Body of pancreas (tissue), 4 donors: ENCODE measurements around the gene MAML3. TPM values are rescaled to one million over a fixed set of nuclear protein-coding genes. Genes with fewer than 3 reads are reported as not detected.

Experiments
- ATAC-seq: fragments of 150-250 bp; one replicate; pipeline ENCODE4 v1.9.1; 2016
- DNase-seq, 4 donors: peaks; one replicate each; pipeline ENCODE4 v3.0.0-alpha.2; 2019
- H3K27ac ChIP-seq, 4 donors: fragments of 200-600 bp; sonication (generic); 1 replicate in 3 of 4; 2 replicates in 1 of 4; pipeline versions ENCODE4 v1.5.1 to v1.6.1; 2016 to 2019; ENCODE audit warnings: mild to moderate bottlenecking in 1 of 4, mixed read lengths in 1 of 4, moderate library complexity in 1 of 4
- H3K27me3 ChIP-seq, 2 donors: fragments of 200-600 bp; sonication (generic); one replicate each; pipeline ENCODE4 v1.6.0; 2016; ENCODE audit warnings: mild to moderate bottlenecking in 1 of 2
- H3K36me3 ChIP-seq, 2 donors: fragments of 200-600 bp; sonication (generic); replicated peaks in 1 of 2; 2 replicates each; pipeline ENCODE4 v1.5.1; 2016; ENCODE audit warnings: low read depth in 2 of 2; ENCODE audit not compliant: insufficient read depth in 1 of 2
- H3K4me1 ChIP-seq: fragments of 200-600 bp; sonication (generic); one replicate; pipeline ENCODE4 v1.6.0; 2016
- H3K4me3 ChIP-seq, 2 donors: fragments of 200-600 bp; sonication (generic); 1 replicate in 1 of 2; 2 replicates in 1 of 2; pipeline ENCODE4 v1.5.1; 2016 to 2019
- H3K9me3 ChIP-seq, 3 donors: fragments of 200-600 bp; sonication (generic); 1 replicate in 2 of 3; 2 replicates in 1 of 3; pipeline ENCODE4 v1.5.1; 2016
- POLR2A ChIP-seq, 3 donors: fragments of 450-650 bp; IDR thresholded peaks; one replicate each; pipeline ENCODE4 v1.6.1; 2016; ENCODE audit warnings: antibody characterized with exemption in 3 of 3, mild to moderate bottlenecking in 2 of 3
- WGBS, 2 donors: methylation state at CpG; one replicate each; pipeline ENCODE4 v1.1.5; 2017; 5-methylcytosine and 5-hydroxymethylcytosine counted together
- intact Hi-C: fragments of 100-400 bp; cut with DNase I; formaldehyde crosslinking; loops from one replicate; pipeline ENCODE4 v1.15.1; 2023
- total RNA-seq, 2 donors: library from RNA; depleted of rRNA; stranded (reverse); fragments of >200 nt; gene quantifications; one replicate each; pipeline ENCODE4 v1.1.0, GENCODE V29; 2016
- TF ChIP-seq, protein P1 (sequence below), 7 experiments: fragments of 450-650 bp in 4 of 7; fragments of 200-600 bp in 3 of 7; sonication (generic) in 3 of 7; IDR thresholded peaks; one replicate each; pipeline ENCODE4 v1.5.1; 2016 to 2019; ENCODE audit warnings: antibody characterized with exemption in 7 of 7

The MAML3 gene
- total RNA-seq, 2 donors from 2014 or later: 11.2 to 11.4 TPM

DNA sequence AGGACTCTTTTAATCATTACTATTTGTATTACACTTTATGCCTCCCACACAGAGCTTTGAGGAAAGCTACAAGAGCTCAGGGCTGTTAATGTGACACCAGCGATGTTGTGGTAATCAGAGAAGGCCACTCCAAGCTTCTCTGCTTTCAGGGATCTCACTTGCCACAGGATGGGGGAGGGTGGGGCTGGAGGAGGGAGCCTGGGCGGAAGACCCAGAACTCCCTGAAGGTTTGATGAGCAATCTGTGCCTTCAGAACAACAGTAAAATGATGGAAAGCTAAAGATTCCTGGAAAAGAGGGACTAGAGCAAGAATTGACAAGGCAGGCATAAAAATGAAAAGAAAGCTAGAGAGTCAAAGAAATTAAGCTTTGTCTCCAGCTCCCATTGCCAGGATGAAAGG is 75.6 kb downstream of the MAML3 start:
- no peak for DNase-seq
- WGBS, 2 donors: 67 to 77% methylated on average over 2 of the region's 2 CpGs
- H3K36me3 ChIP-seq: no peaks in the 10 kb centered on the region
- intact Hi-C loops: no loop called here
- no peaks in the 10 kb centered on the region for H3K4me1 ChIP-seq
- H3K27me3 ChIP-seq: no peaks in the 10 kb centered on the region
- ATAC-seq: no peak
- H3K4me3 ChIP-seq: no peak overlapping the region
- H3K9me3 ChIP-seq: no peaks in the 10 kb centered on the region
- H3K27ac ChIP-seq: no peak overlapping the region
- TF ChIP-seq POLR2A (IDR thresholded peaks at IDR 0.05): no peak
- TF ChIP-seq, protein P1, sequence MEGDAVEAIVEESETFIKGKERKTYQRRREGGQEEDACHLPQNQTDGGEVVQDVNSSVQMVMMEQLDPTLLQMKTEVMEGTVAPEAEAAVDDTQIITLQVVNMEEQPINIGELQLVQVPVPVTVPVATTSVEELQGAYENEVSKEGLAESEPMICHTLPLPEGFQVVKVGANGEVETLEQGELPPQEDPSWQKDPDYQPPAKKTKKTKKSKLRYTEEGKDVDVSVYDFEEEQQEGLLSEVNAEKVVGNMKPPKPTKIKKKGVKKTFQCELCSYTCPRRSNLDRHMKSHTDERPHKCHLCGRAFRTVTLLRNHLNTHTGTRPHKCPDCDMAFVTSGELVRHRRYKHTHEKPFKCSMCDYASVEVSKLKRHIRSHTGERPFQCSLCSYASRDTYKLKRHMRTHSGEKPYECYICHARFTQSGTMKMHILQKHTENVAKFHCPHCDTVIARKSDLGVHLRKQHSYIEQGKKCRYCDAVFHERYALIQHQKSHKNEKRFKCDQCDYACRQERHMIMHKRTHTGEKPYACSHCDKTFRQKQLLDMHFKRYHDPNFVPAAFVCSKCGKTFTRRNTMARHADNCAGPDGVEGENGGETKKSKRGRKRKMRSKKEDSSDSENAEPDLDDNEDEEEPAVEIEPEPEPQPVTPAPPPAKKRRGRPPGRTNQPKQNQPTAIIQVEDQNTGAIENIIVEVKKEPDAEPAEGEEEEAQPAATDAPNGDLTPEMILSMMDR (IDR thresholded peaks at IDR 0.05): no peak

DNA sequence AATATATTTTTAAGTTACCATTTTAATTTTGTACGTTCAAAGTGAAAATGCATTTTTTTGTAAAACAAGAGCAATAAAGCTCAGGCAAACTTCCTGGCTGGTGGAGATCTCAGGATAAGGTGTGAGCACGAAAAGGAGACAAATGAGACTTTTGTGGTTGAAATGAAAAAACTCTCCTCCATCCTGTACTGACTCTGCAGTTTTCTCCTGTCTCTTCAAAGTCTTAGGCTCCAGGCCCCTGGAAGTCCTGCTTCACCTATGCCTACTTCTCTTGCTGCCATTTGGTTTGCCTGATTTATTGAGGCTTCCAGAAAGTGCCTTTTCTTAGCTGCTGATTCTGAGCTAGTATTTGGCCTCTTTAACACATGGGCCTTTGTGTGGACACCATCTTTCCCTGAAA is 77.7 kb downstream of the MAML3 start:
- intact Hi-C loops: no loop called here
- Histone ChIP-seq H3K4me1 (peaks cover 8% of the 10 kb centered on the region), H3K36me3 (no peaks in the 10 kb centered on the region), H3K27ac (no peak overlapping the region), H3K4me3 (no peak overlapping the region), H3K9me3 (no peaks in the 10 kb centered on the region), H3K27me3 (no peaks in the 10 kb centered on the region)
- DNase-seq (no peak), ATAC-seq (no peak)
- 77 to 92% methylated on average over 2 of the region's 2 CpGs for WGBS, 2 donors
- TF ChIP-seq, protein P1 (IDR thresholded peaks at IDR 0.05): no peak
- TF ChIP-seq POLR2A (IDR thresholded peaks at IDR 0.05): no peak

DNA sequence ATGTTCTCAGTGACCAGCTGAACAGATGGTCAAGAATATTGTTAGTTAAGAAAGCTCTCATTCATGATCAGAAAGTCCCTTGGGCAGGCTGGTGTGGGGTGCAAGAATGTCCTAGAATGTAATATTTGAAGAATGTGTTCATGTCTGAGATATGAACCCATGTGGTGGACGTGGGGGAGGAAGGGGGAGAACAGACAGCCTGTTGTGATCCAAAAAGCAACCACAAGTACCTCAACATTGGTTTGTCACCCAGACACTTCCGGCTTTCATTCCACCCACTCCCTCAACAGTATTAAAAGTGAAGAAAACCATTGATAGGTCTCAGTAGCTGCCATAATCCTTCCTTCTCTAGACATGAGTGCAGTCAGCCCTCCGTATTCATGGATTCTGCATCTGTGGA is 82.2 kb downstream of the MAML3 start:
- intact Hi-C loops: no loop called here
- no peaks in the 10 kb centered on the region for H3K27me3 ChIP-seq
- ATAC-seq (peak; percentile 73), DNase-seq (peak in 3 of 4 donors; percentile 18 to 60 (median 27))
- H3K36me3 ChIP-seq: no peaks in the 10 kb centered on the region
- TF ChIP-seq, protein P1 (IDR thresholded peaks at IDR 0.05): no peak
- no peak for TF ChIP-seq POLR2A (IDR thresholded peaks at IDR 0.05)
- H3K9me3 ChIP-seq: no peaks in the 10 kb centered on the region
- 56 to 69% methylated on average over 3 of the region's 3 CpGs for WGBS, 2 donors
- peaks cover 19% of the 10 kb centered on the region for H3K4me1 ChIP-seq
- peak overlapping the region in 2 of 4 donors; percentile 5 to 26 for H3K27ac ChIP-seq
- H3K4me3 ChIP-seq: no peak overlapping the region

DNA sequence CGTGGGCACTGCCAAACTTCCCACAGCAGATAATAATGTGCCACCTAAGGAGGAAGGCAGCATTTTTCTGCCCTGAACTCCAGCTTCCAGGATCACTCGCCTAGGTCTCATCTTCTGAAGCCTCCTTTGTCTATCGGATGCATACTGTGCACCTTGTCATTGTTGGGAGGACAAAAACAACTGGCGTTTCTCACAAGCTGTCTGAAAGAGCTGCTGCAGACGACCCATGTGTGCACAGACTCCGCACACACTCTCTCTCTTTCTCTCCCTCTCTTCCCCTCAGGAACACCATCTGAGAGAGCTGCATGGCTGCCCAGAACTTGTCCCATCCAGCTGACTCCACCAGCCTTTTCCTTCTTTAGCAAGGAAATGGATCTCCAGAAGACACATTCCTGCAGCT is 83.0 kb downstream of the MAML3 start:
- intact Hi-C loops: no loop called here
- ATAC-seq (no peak), DNase-seq (no peak)
- H3K4me1 ChIP-seq: peaks cover 27% of the 10 kb centered on the region
- H3K36me3 ChIP-seq: no peaks in the 10 kb centered on the region
- H3K27ac ChIP-seq: peak overlapping the region in 1 of 4 donors; percentile 26
- TF ChIP-seq, protein P1 (IDR thresholded peaks at IDR 0.05): no peak
- no peak for TF ChIP-seq POLR2A (IDR thresholded peaks at IDR 0.05)
- WGBS, 2 donors: 75 to 76% methylated on average over 6 of the region's 6 CpGs
- H3K4me3 ChIP-seq: no peak overlapping the region
- no peaks in the 10 kb centered on the region for H3K9me3 ChIP-seq
- no peaks in the 10 kb centered on the region for H3K27me3 ChIP-seq

DNA sequence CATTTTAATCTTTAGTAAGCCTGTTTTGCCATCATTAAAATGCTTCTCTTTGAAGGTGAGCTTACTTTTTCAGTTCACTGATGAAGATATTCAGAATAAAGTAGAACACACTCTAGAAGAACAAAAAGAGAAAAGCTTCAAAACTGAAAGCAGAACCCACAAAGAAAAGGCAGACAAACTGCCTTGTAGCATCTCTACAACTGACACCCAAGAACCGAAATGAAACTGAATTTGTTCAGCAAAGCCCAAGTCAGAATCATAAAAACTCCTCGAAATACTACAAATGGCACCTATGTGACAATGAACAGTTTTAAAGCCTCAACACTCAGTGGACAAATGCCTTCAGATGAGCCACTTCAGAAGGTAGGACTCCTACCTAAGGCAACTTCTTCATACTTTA is 83.6 kb downstream of the MAML3 start:
- Histone ChIP-seq H3K4me1 (peaks cover 31% of the 10 kb centered on the region), H3K36me3 (no peaks in the 10 kb centered on the region), H3K27ac (no peak overlapping the region), H3K27me3 (no peaks in the 10 kb centered on the region), H3K9me3 (no peaks in the 10 kb centered on the region), H3K4me3 (no peak overlapping the region)
- TF ChIP-seq POLR2A (IDR thresholded peaks at IDR 0.05): no peak
- intact Hi-C loops: no loop called here
- ATAC-seq: no peak
- no peak for DNase-seq
- 88 to 93% methylated on average over 2 of the region's 2 CpGs for WGBS, 2 donors
